Ishikawa (cell line): ENCODE data around the gene TMEM129.

Experiments
- CEBPB ChIP-seq: IDR thresholded peaks from 2 replicates; pipeline ENCODE4 v1.6.1; 2012
- EGR1 ChIP-seq: IDR thresholded peaks from 2 replicates; pipeline ENCODE4 v1.6.1; 2012
- EP300 ChIP-seq: IDR thresholded peaks from 2 replicates; pipeline ENCODE4 v1.6.1; 2012; ENCODE audit warnings: borderline replicate concordance
- MAX ChIP-seq: IDR thresholded peaks from 2 replicates; pipeline ENCODE4 v1.6.1; 2012
- RAD21 ChIP-seq: IDR thresholded peaks from 2 replicates; pipeline ENCODE4 v1.6.1; 2012; ENCODE audit warnings: low read depth
- REST ChIP-seq: IDR thresholded peaks from 2 replicates; pipeline ENCODE4 v1.6.1; 2012; ENCODE audit warnings: low read depth, mild to moderate bottlenecking
- TAF1 ChIP-seq: IDR thresholded peaks from 2 replicates; pipeline ENCODE4 v1.6.1; 2012; ENCODE audit warnings: low read depth, mild to moderate bottlenecking
- USF1 ChIP-seq: IDR thresholded peaks from 2 replicates; pipeline ENCODE4 v1.6.1; 2012

GRCh38 chr4:1766106-1767060 is 45.3 kb upstream of the TMEM129 start:
- TF ChIP-seq RAD21 (no peak), EP300 (no peak), TAF1 (no peak), EGR1 (no peak), CEBPB (no peak), MAX (no peak), REST (no peak), USF1 (no peak)
